Tibial artery (tissue), 4 donors: ENCODE measurements around the gene PHF24.
"Not testable (repeated sequence)": the region's sequence is repeated elsewhere in the genome, so short reads cannot be mapped to it uniquely, and the experiment has no call there.

Experiments used
- DNase-seq, 2 donors: peaks; one replicate each; pipeline ENCODE4 v3.0.0-alpha.2; 2019
- H3K27ac ChIP-seq, 2 donors: fragments of 200-600 bp; sonication (generic) in 1 of 2; 1 replicate in 1 of 2; 2 replicates in 1 of 2; pipeline ENCODE4 v1.5.1; 2018 to 2019; ENCODE audit warnings: mild to moderate bottlenecking in 1 of 2
- H3K27me3 ChIP-seq, 2 donors: fragments of 200-600 bp; sonication (generic) in 1 of 2; one replicate each; pipeline versions ENCODE4 v1.5.1 to v1.6.0; 2016 to 2019
- H3K36me3 ChIP-seq, 3 donors: fragments of 200-600 bp; sonication (generic) in 2 of 3; one replicate each; pipeline ENCODE4 v1.5.1; 2016 to 2019; ENCODE audit warnings: mild to moderate bottlenecking in 2 of 3
- H3K4me1 ChIP-seq, 4 donors: fragments of 200-600 bp; sonication (generic) in 2 of 4; 1 replicate in 3 of 4; 2 replicates in 1 of 4; pipeline ENCODE4 v1.5.1; 2016 to 2019
- H3K4me3 ChIP-seq, 2 donors: fragments of 200-600 bp; sonication (generic) in 1 of 2; 1 replicate in 1 of 2; 2 replicates in 1 of 2; pipeline ENCODE4 v1.5.1; 2018 to 2019; ENCODE audit warnings: mild to moderate bottlenecking in 2 of 2
- H3K9me3 ChIP-seq, 3 donors: fragments of 200-600 bp; sonication (generic) in 1 of 3; one replicate each; pipeline ENCODE4 v1.5.1; 2016 to 2019
- CTCF ChIP-seq, 2 experiments: fragments of 200-600 bp in 1 of 2; fragments of 450-650 bp in 1 of 2; IDR thresholded peaks; one replicate each; pipeline ENCODE4 v1.5.1; 2017 to 2019; ENCODE audit warnings: antibody characterized with exemption in 2 of 2, mild to moderate bottlenecking in 1 of 2, moderate library complexity in 1 of 2
- intact Hi-C: fragments of 100-400 bp; cut with DNase I; formaldehyde crosslinking; loops from one replicate; pipeline ENCODE4 v1.15.0; 2023; ENCODE audit warnings: low total_unique reads

Gene PHF24

GRCh38 chr9:34954225-34954624 lies 3.9 kb upstream of the PHF24 start:
- intact Hi-C loops = no loop called here
- TF ChIP-seq CTCF (IDR thresholded peaks at IDR 0.05) = no peak
- DNase-seq = no peak
- H3K9me3 ChIP-seq = no peaks in the 10 kb centered on the region
- peaks cover 9 to 31% of the 10 kb centered on the region in 2 donors for H3K27me3 ChIP-seq
- H3K4me1 ChIP-seq = peaks cover 0 to 15% (median 9%) of the 10 kb centered on the region in 4 donors
- H3K36me3 ChIP-seq = no peaks in the 10 kb centered on the region
- no peak overlapping the region for H3K27ac ChIP-seq
- no peak overlapping the region for H3K4me3 ChIP-seq

GRCh38 chr9:34956066-34956465 lies 2.0 kb upstream of the PHF24 start:
- H3K4me1 ChIP-seq = peaks cover 0 to 15% (median 9%) of the 10 kb centered on the region in 4 donors
- H3K36me3 ChIP-seq, H3K4me3 ChIP-seq, DNase-seq, H3K27ac ChIP-seq, intact Hi-C loops, H3K9me3 ChIP-seq: not testable (repeated sequence)
- peaks cover 9 to 42% of the 10 kb centered on the region in 2 donors for H3K27me3 ChIP-seq

- DNase-seq = no peak
- no peak overlapping the region for H3K4me3 ChIP-seq
- H3K4me1 ChIP-seq = peaks cover 0 to 15% (median 9%) of the 10 kb centered on the region in 4 donors
- H3K9me3 ChIP-seq = no peaks in the 10 kb centered on the region
- no peak overlapping the region for H3K27ac ChIP-seq
- intact Hi-C loops = no loop called here
- H3K36me3 ChIP-seq = no peaks in the 10 kb centered on the region
- no peak for TF ChIP-seq CTCF (IDR thresholded peaks at IDR 0.05)
- peaks cover 9 to 42% of the 10 kb centered on the region in 2 donors for H3K27me3 ChIP-seq
These were observed 1.4 kb upstream of the PHF24 start for GRCh38 chr9:34956648-34957047.

- no peaks in the 10 kb centered on the region for H3K36me3 ChIP-seq
- intact Hi-C loops = no loop called here
- DNase-seq = no peak
- peaks cover 0 to 15% (median 9%) of the 10 kb centered on the region in 4 donors for H3K4me1 ChIP-seq
- TF ChIP-seq CTCF (IDR thresholded peaks at IDR 0.05) = no peak
- no peak overlapping the region for H3K27ac ChIP-seq
- no peaks in the 10 kb centered on the region for H3K9me3 ChIP-seq
- peaks cover 9 to 44% of the 10 kb centered on the region in 2 donors for H3K27me3 ChIP-seq
- H3K4me3 ChIP-seq = peak overlapping the region; percentile 32 to 55
These were observed 412 bp downstream of the PHF24 start for GRCh38 chr9:34958411-34958982.

GRCh38 chr9:34959461-34959860 lies 1.4 kb downstream of the PHF24 start:
- DNase-seq = no peak
- TF ChIP-seq CTCF (IDR thresholded peaks at IDR 0.05) = no peak
- no peaks in the 10 kb centered on the region for H3K36me3 ChIP-seq
- H3K4me1 ChIP-seq = peaks cover 0 to 15% (median 9%) of the 10 kb centered on the region in 4 donors
- H3K9me3 ChIP-seq = no peaks in the 10 kb centered on the region
- no peak overlapping the region for H3K4me3 ChIP-seq
- peaks cover 9 to 52% of the 10 kb centered on the region in 2 donors for H3K27me3 ChIP-seq
- intact Hi-C loops = no loop called here
- H3K27ac ChIP-seq = no peak overlapping the region

GRCh38 chr9:34961574-34962490 lies 3.7 kb downstream of the PHF24 start:
- Histone ChIP-seq H3K27ac (no peak overlapping the region), H3K4me3 (no peak overlapping the region), H3K27me3 (peaks cover 9 to 62% of the 10 kb centered on the region in 2 donors), H3K36me3 (no peaks in the 10 kb centered on the region), H3K9me3 (no peaks in the 10 kb centered on the region), H3K4me1 (peaks cover 0 to 15% (median 9%) of the 10 kb centered on the region in 4 donors)
- intact Hi-C loops = no loop called here
- no peak for DNase-seq
- no peak for TF ChIP-seq CTCF (IDR thresholded peaks at IDR 0.05)
